HEK293T (cell line): ENCODE results near the gene MAG.
"Not testable (repeated sequence)": the region's sequence is repeated elsewhere in the genome, so short reads cannot be mapped to it uniquely, and the experiment has no call there.

Experiments used
- ARNT ChIP-seq: fragments of 450-650 bp; IDR thresholded peaks from 2 replicates; pipeline ENCODE4 v1.6.1; 2017; ENCODE audit warnings: mild to moderate bottlenecking
- BHLHE40 ChIP-seq: fragments of 450-650 bp; IDR thresholded peaks from 2 replicates; pipeline ENCODE4 v1.6.1; 2016; ENCODE audit warnings: mild to moderate bottlenecking, moderate library complexity, borderline replicate concordance
- CTBP1 ChIP-seq: fragments of 450-650 bp; IDR thresholded peaks from 2 replicates; pipeline ENCODE4 v1.6.1; 2016; ENCODE audit warnings: borderline replicate concordance
- ELF4 ChIP-seq: fragments of 450-650 bp; IDR thresholded peaks from 2 replicates; pipeline ENCODE4 v1.6.1; 2017; ENCODE audit warnings: antibody characterized with exemption
- FOXA1 ChIP-seq: fragments of 450-650 bp; IDR thresholded peaks from 2 replicates; pipeline ENCODE4 v1.6.1; 2016; ENCODE audit warnings: mild to moderate bottlenecking
- FOXK2 ChIP-seq: fragments of 450-650 bp; IDR thresholded peaks from 2 replicates; pipeline ENCODE4 v1.6.1; 2016; ENCODE audit warnings: mild to moderate bottlenecking
- FOXM1 ChIP-seq: fragments of 450-650 bp; IDR thresholded peaks from 2 replicates; pipeline ENCODE4 v1.6.1; 2017; ENCODE audit warnings: mild to moderate bottlenecking, borderline replicate concordance
- L3MBTL2 ChIP-seq: fragments of 450-650 bp; conservative IDR thresholded peaks from 2 replicates; pipeline ENCODE4 v1.6.1; 2016; ENCODE audit warnings: mild to moderate bottlenecking
- NFRKB ChIP-seq: fragments of 450-650 bp; IDR thresholded peaks from 2 replicates; pipeline ENCODE4 v1.6.1; 2016; ENCODE audit warnings: mild to moderate bottlenecking, moderate library complexity
- SP1 ChIP-seq: fragments of 450-650 bp; IDR thresholded peaks from 2 replicates; pipeline ENCODE4 v1.6.1; 2017
- SUZ12 ChIP-seq: fragments of 450-650 bp; IDR thresholded peaks from 2 replicates; pipeline ENCODE4 v1.6.1; 2016; ENCODE audit warnings: mild to moderate bottlenecking
- TARDBP ChIP-seq: fragments of 450-650 bp; IDR thresholded peaks from 2 replicates; pipeline ENCODE4 v1.6.1; 2016
- ZNF384 ChIP-seq: fragments of 450-650 bp; IDR thresholded peaks from 2 replicates; pipeline ENCODE4 v1.6.1; 2016

DNA sequence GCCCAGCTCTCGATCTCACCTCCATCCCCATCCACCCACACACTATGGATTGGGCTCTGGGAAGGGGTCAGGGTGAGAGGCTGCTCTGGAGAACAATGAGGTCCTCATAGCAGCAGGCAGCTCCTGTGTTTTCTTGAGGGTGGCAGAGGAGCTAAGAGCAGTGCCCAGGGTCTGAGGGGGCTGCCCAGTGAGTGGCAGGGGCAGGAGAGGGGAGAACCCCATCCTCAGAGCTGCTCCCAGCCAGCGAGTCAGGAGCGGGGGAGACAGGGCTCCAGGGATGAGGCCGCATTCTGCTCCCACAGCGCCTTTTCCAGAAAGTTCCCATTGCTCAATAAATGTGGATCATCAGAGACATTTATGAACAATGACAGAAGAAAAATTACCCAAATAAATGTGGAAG, 68.1 kb downstream of the MAG start:
- TF ChIP-seq L3MBTL2, FOXA1, FOXM1, ARNT, ELF4, SP1, SUZ12, BHLHE40, FOXK2, TARDBP, CTBP1, ZNF384, NFRKB: not testable (repeated sequence)
